GM19099 (cell line): Measurements from ENCODE around the gene DCLK1.

ENCODE experiments used
- POLR2A ChIP-seq: IDR thresholded peaks from 3 replicates; pipeline ENCODE4 v1.6.1; 2011; ENCODE audit warnings: low read depth; ENCODE audit not compliant: insufficient read length; ENCODE audit errors: extremely low read depth

The DCLK1 gene

GRCh38 chr13:36131222-36131930, at the start of gene DCLK1:
Gene DCLK1, minus strand, starts transcription at chr13:36131382.
- no peak for TF ChIP-seq POLR2A

- TF ChIP-seq POLR2A, result no peak
These were observed 44.4 kb upstream of the DCLK1 start for GRCh38 chr13:36175621-36176020.

DNA sequence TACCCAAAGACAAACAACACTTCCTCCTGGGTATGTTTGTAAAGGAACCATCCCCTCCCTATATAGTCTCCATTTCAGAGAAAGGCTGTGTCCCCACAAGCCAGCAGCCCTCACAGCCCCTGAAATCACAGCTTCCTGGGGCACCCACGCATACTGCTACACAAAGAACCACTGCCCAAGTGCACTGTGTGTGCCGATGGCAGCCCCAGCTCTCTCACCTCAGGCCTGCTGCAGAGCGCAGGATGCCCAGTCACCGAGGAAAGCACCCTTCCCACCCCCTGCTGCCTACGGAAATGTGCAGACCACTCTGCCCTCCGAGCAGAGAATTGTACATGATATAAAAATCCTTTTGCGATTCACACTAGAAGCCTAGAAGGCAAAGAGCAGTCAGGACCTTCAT, 43.7 kb upstream of the DCLK1 start:
- TF ChIP-seq POLR2A, result no peak

GRCh38 chr13:36173571-36174322, 42.6 kb upstream of the DCLK1 start:
- TF ChIP-seq POLR2A, result no peak

DNA sequence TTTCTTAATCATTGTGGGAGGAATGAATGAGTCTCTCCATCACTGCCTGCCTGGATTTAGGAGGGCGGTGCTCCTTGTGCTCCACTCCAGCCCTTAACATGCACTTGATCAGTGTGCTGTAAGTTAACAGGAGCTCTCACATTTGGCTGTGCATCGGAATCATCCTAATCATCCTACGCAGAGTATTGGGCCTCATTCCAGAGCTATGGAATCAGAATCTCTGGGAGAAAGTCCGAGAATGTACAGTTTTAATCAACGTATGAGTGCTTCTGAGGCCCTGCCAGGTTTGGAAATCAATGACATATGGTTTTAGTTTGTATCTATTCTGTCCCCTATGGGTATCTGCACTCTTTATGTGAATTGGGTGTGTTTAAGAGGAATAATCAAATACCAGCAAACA, 34.9 kb upstream of the DCLK1 start:
- TF ChIP-seq POLR2A, result no peak

DNA sequence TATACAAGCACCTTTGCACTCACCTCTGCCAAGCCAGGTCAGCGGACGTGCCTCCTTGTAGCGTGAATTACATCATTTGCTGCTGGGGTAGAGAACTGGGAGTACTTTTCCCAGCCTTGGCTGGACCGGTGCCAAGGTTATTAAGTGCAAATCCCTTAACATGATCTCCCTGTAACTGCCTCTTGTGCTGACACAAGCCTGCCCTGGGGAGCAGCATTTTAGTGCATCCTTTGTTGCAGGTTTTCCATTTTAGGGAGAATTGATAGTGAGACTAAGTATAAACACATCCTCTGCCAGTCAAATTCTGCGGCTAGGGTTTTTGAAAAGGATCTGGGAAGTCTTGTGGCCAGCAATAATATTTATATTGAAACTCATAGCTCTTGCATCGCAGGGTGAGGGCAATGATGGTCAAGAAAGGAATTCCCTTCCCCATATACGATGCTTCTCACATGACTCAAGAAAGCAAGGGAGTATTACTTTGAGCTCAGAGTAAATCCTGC, 32.7 kb upstream of the DCLK1 start:
- no peak for TF ChIP-seq POLR2A

- no peak for TF ChIP-seq POLR2A
These were observed 32.1 kb upstream of the DCLK1 start for GRCh38 chr13:36163286-36163685.

- no peak for TF ChIP-seq POLR2A
These were observed 29.1 kb upstream of the DCLK1 start for GRCh38 chr13:36160297-36160696.

GRCh38 chr13:36158611-36159010, 27.4 kb upstream of the DCLK1 start:
- no peak for TF ChIP-seq POLR2A

DNA sequence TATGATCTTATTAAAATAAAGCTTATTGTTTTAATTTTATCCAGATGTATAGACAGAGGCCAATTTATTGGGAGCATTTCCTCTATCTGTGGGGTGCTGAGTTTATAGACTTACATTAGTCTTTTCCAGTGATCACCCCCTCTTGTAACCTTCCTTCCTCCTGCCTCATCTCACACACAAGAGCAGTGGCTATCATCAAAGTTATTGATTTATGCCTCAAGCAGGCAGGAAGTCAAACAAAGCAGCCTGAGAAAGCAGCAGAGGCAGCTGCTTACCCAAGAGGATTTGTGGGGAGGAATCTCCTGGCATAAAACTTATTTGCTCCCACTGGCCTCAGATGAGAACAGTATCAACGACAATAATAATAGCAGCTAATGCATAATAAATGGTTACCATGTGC, 26.3 kb upstream of the DCLK1 start:
- TF ChIP-seq POLR2A, result no peak

DNA sequence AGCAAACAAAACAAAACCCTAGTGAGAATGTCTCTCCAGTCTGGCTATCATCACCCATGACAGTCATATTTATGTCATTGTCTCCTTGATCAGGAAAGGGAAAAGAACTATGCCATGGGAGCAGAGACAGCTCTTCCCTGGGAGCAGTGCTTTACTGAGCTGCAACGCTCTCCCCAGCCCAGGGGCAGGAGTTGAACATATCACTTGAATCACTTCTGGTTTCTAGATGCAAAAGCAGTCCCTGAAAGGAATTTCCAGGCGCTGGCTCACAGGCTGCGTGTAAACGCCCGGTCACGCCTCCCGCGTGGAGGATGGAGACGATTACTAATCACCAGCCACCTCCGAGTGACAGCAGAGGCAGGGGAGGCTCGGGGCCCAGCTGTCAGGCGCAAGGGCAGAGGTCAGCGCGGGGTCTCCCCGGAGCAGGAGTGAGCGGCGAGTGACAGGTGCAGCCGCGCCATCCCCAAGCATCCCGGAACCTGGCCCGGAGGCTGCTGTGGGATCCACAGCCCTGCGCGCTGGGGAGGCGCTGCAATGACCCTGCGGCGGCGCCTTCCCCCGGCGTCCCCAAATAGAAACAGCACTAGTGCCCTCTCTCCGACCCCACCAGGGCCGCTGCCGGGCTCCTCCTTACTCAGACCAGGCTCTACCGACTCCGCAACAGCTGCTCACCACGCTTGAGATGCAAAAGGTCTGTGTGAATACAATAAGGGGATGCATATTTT, 23.5 kb upstream of the DCLK1 start:
- TF ChIP-seq POLR2A, result no peak

DNA sequence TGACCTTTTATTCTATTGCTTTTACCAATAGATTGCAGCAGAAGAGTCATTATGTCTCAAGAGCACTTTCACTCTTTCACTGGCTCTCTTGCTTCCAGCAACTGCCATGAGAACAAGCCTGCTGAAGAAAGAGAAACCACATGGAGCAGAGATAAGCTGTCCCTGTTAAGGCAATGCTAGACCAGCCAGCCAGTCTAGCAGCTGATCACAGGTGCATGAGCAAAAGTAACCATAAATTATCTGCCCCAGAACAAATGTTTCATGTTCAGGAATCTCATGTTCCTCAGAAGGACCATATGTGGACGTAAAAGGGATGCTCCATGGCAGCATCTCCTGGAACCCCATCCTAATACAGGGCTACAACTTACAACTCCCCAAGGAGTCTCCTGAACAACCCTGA, 20.4 kb upstream of the DCLK1 start:
- TF ChIP-seq POLR2A, result no peak

GRCh38 chr13:36148446-36148845, 17.3 kb upstream of the DCLK1 start:
- no peak for TF ChIP-seq POLR2A

DNA sequence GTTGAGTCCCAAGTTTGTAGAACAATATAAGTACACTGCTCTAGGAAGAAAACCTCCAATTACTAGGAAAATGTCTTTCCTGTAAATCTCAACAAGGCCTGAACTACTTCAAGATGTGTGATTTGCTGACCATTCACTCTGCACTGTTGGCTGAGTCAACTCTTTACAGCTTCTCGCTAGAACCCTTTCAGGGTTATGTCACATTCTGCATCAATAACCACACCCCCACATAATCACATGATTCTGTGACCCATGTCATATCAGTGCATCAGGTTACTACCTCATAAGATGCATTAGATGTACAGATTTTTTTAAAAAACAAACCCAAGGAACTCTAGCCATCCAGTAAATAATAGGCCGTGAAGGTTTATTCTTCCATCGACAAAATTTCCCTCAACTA, 16.1 kb upstream of the DCLK1 start:
- TF ChIP-seq POLR2A, result no peak

DNA sequence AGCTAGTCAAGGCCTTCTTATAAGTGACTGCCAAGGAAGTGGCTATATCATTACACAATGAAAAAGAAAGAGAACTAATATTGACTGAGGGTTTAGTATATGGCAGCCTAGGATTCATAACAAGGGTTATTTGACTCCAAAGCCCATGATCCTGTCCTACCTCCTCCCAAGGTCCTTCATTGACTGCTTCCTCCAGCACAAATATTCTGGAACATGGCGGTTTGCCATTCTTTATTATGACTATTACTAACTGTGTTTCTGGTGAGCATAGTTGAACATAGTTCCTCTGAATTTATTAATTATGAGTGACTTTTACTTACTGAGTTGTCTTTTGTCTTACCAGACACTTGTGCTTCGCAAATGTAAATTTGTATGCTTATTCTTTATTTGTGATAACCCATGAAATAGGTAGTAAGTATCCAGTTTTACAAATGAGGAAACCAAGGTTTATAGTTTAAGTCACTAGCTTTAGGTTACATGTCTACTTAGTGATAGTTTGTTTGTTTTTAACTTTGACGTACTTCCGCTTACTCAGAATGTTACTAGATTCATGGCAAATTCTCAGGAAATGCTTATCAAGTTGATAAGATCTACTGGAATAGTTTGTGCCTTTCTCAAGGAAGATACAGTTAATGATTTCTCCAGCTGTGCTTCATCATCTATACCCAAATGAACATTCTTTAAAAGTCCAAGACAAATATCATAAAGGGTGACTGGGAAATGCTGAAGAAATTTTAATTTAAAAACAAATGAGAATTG, 15.5 kb upstream of the DCLK1 start:
- no peak for TF ChIP-seq POLR2A

DNA sequence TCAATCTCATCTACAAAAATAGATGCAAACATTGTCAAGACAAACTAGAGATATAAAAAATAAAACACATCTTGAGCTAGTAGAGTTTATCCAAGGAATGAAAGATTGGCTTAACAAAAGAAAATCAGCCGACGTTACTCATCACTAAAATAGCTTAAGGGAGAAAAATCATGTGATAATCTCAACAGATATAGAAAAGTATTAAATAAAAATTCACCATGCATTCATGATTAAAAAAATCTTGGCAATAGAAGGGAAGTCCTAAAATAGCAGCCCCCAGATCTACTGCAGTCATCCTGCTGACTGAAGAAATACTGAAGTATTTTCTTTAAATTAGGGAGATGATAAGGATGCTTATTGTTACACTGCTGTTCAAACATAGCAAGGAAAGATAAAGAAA, 12.6 kb upstream of the DCLK1 start:
- TF ChIP-seq POLR2A, result no peak

GRCh38 chr13:36142735-36143134, 11.6 kb upstream of the DCLK1 start:
- no peak for TF ChIP-seq POLR2A
